ENCODE measurements around the gene MID1IP1.

DNA sequence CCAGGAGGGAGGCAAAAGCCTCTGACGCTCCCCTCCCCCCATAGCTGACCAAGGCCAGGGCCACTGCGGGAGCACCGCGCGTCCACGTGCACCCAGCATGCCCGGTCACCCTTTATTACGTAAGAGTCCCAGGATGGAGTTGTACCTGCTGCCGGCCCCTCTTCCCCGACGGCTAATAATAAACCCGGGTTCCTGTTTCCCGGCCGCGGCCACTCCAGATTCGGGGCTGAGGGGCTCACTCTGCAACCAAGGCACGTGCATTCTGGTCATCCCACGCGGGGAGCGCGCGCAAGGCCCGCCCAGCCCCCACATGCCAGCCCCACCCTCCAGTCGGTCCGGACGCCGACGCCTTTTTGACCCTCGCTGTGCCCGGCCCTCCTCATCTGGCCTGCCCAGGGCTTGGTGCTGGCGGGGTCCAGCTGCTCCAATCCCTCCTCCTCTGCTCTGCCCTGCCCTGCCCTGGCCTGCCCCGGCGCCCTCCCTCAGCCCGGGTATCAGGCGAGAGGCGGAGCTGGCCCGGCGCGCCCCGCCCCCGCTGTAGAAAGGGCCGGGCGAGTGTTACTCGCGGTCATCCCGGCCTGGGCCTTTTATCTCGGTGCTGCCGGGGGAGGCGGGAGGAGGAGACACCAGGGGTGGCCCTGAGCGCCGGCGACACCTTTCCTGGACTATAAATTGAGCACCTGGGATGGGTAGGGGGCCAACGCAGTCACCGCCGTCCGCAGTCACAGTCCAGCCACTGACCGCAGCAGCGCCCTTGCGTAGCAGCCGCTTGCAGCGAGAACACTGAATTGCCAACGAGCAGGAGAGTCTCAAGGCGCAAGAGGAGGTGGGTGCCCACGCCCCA is 2.6 kb downstream of the MID1IP1 start:
- TF ChIP-seq, protein P1, sequence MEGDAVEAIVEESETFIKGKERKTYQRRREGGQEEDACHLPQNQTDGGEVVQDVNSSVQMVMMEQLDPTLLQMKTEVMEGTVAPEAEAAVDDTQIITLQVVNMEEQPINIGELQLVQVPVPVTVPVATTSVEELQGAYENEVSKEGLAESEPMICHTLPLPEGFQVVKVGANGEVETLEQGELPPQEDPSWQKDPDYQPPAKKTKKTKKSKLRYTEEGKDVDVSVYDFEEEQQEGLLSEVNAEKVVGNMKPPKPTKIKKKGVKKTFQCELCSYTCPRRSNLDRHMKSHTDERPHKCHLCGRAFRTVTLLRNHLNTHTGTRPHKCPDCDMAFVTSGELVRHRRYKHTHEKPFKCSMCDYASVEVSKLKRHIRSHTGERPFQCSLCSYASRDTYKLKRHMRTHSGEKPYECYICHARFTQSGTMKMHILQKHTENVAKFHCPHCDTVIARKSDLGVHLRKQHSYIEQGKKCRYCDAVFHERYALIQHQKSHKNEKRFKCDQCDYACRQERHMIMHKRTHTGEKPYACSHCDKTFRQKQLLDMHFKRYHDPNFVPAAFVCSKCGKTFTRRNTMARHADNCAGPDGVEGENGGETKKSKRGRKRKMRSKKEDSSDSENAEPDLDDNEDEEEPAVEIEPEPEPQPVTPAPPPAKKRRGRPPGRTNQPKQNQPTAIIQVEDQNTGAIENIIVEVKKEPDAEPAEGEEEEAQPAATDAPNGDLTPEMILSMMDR (IDR thresholded peaks at IDR 0.05; ENCODE audit: control extremely low read depth in 1 of 3, insufficient read depth in 1 of 3, low read depth in 1 of 3, low read length in 3 of 3) = no peak
- peak in 1 of 2 experiments; percentile 34; a peak in 1 of 4 replicates for TF ChIP-seq SIN3A (conservative IDR thresholded peaks at IDR 0.05 in 1 of 2, IDR thresholded peaks at IDR 0.05 in 1 of 2; ENCODE audit: low read depth in 1 of 2, low read length in 2 of 2)
